ENCODE measurements around the gene DLGAP5.

Gene DLGAP5

GRCh38 chr14:55139141-55139540, 52.2 kb downstream of the DLGAP5 start:
- peaks cover 10% of the 10 kb centered on the region; the same call in 1 of the 2 replicates for H3K36me3 ChIP-seq (ENCODE audit: low read length)
- no peak overlapping the region for H2AFZ ChIP-seq (ENCODE audit: low read depth, low read length, severe bottlenecking)
- no peaks in the 10 kb centered on the region for H3K9me2 ChIP-seq (replicated peaks; ENCODE audit: insufficient read depth, low read length)
- peaks cover 10% of the 10 kb centered on the region; the same call in 1 of the 2 replicates for H3F3A ChIP-seq (ENCODE audit: insufficient read depth)
- no peaks in the 10 kb centered on the region for H3K27me3 ChIP-seq (ENCODE audit: low read length)
- H3K4me3 ChIP-seq (ENCODE audit: insufficient read depth, low read length, poor library complexity, severe bottlenecking) = no peak overlapping the region
- H3K9ac ChIP-seq (ENCODE audit: low read length) = no peak overlapping the region
- no peaks in the 10 kb centered on the region for H3K79me2 ChIP-seq (ENCODE audit: insufficient read depth, low read length)
- no peak for TF ChIP-seq EZH2phosphoT487 (conservative IDR thresholded peaks at IDR 0.05; ENCODE audit: low read length)
- TF ChIP-seq, protein P1, sequence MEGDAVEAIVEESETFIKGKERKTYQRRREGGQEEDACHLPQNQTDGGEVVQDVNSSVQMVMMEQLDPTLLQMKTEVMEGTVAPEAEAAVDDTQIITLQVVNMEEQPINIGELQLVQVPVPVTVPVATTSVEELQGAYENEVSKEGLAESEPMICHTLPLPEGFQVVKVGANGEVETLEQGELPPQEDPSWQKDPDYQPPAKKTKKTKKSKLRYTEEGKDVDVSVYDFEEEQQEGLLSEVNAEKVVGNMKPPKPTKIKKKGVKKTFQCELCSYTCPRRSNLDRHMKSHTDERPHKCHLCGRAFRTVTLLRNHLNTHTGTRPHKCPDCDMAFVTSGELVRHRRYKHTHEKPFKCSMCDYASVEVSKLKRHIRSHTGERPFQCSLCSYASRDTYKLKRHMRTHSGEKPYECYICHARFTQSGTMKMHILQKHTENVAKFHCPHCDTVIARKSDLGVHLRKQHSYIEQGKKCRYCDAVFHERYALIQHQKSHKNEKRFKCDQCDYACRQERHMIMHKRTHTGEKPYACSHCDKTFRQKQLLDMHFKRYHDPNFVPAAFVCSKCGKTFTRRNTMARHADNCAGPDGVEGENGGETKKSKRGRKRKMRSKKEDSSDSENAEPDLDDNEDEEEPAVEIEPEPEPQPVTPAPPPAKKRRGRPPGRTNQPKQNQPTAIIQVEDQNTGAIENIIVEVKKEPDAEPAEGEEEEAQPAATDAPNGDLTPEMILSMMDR (IDR thresholded peaks at IDR 0.05; ENCODE audit: insufficient read depth, low read length, poor library complexity, severe bottlenecking) = no peak
- no peak overlapping the region for H3K4me2 ChIP-seq (ENCODE audit: low read depth, low read length, poor library complexity, severe bottlenecking)
- H4K20me1 ChIP-seq (ENCODE audit: low read depth, low read length) = no peaks in the 10 kb centered on the region
- H3K27ac ChIP-seq (ENCODE audit: low read depth, low read length) = no peak overlapping the region
- no peaks in the 10 kb centered on the region for H3K9me3 ChIP-seq (ENCODE audit: insufficient read depth, low read length)

DNA sequence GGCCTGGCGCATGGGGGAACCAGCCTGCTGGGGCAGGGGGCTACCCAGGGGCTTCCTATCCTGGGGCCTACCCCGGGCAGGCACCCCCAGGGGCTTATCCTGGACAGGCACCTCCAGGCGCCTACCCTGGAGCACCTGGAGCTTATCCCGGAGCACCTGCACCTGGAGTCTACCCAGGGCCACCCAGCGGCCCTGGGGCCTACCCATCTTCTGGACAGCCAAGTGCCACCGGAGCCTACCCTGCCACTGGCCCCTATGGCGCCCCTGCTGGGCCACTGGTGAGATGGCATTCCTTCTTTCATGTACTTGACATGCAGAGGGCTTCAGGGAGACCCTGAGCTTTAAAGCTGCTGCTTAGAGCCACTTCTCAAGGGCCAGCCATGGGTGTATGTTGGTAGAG, 53.3 kb downstream of the DLGAP5 start:
- Histone ChIP-seq H3K9me3 (ENCODE audit: insufficient read depth, low read length) (no peaks in the 10 kb centered on the region), H2AFZ (ENCODE audit: low read depth, low read length, severe bottlenecking) (no peak overlapping the region), H3K27ac (ENCODE audit: low read depth, low read length) (no peak overlapping the region), H3K27me3 (ENCODE audit: low read length) (no peaks in the 10 kb centered on the region), H3K4me2 (ENCODE audit: low read depth, low read length, poor library complexity, severe bottlenecking) (no peak overlapping the region), H4K20me1 (ENCODE audit: low read depth, low read length) (no peaks in the 10 kb centered on the region), H3K4me3 (ENCODE audit: insufficient read depth, low read length, poor library complexity, severe bottlenecking) (no peak overlapping the region), H3F3A (ENCODE audit: insufficient read depth) (peaks cover 10% of the 10 kb centered on the region; the same call in 1 of the 2 replicates), H3K36me3 (ENCODE audit: low read length) (peaks cover 10% of the 10 kb centered on the region; the same call in 1 of the 2 replicates), H3K9ac (ENCODE audit: low read length) (no peak overlapping the region), H3K79me2 (ENCODE audit: insufficient read depth, low read length) (no peaks in the 10 kb centered on the region), H3K9me2 (replicated peaks; ENCODE audit: insufficient read depth, low read length) (no peaks in the 10 kb centered on the region)
- TF ChIP-seq EZH2phosphoT487 (conservative IDR thresholded peaks at IDR 0.05; ENCODE audit: low read length) = no peak
- TF ChIP-seq, protein P1 (IDR thresholded peaks at IDR 0.05; ENCODE audit: insufficient read depth, low read length, poor library complexity, severe bottlenecking) = no peak

DNA sequence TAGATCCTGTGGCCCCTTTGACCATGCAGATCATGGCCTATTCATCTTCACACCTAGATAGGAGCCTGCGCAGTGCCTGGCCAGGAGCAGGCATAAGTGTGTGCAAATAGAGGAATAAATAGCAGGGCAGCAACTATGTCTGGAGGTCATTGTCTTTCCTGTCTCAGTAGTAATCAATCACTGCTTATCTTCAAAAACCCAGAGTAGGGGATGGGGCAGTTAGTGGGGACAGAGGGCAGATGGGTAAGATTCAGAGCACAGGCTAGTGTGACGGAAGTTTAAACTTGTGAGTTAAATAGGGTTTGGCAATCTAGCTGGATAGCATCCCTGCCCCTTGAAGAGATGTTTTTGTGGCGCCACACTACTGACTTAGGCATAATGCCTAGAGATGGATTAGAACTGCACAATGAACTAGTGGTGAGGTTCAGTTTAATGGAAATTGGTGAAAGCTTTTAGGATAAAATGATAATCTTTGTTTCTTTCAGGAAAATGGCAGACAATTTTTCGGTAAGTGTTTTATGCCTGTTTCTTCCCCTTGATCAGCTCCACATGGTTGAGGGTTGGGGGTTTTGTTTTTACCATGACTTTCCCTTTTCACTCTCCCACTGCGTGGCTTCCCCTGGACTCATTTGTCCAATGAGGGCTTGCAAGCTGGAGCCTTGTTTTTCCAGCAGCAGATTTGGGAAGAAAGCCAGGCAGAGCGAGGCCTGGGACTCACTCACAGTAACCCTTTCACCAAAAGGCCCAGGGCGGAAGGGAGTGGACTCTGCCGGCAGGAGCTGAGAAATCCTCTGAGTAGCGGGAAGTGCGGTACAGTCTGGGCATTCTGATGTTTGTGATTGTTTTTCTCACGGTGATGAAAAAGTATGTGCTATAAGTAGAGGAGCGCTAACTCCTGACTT, 54.2 kb downstream of the DLGAP5 start:
- no peaks in the 10 kb centered on the region for H3K27me3 ChIP-seq (ENCODE audit: low read length)
- no peak overlapping the region for H3K4me2 ChIP-seq (ENCODE audit: low read depth, low read length, poor library complexity, severe bottlenecking)
- no peaks in the 10 kb centered on the region for H3K9me2 ChIP-seq (replicated peaks; ENCODE audit: insufficient read depth, low read length)
- H3K9ac ChIP-seq (ENCODE audit: low read length) = no peak overlapping the region
- H3K9me3 ChIP-seq (ENCODE audit: insufficient read depth, low read length) = no peaks in the 10 kb centered on the region
- H3K79me2 ChIP-seq (ENCODE audit: insufficient read depth, low read length) = no peaks in the 10 kb centered on the region
- peaks cover 3% of the 10 kb centered on the region; the same call in 1 of the 2 replicates for H3F3A ChIP-seq (ENCODE audit: insufficient read depth)
- no peaks in the 10 kb centered on the region for H4K20me1 ChIP-seq (ENCODE audit: low read depth, low read length)
- TF ChIP-seq EZH2phosphoT487 (conservative IDR thresholded peaks at IDR 0.05; ENCODE audit: low read length) = no peak
- TF ChIP-seq, protein P1 (IDR thresholded peaks at IDR 0.05; ENCODE audit: insufficient read depth, low read length, poor library complexity, severe bottlenecking) = no peak
- H3K27ac ChIP-seq (ENCODE audit: low read depth, low read length) = no peak overlapping the region
- no peak overlapping the region for H3K4me3 ChIP-seq (ENCODE audit: insufficient read depth, low read length, poor library complexity, severe bottlenecking)
- peaks cover 7% of the 10 kb centered on the region; the same call in 1 of the 2 replicates for H3K36me3 ChIP-seq (ENCODE audit: low read length)
- no peak overlapping the region for H2AFZ ChIP-seq (ENCODE audit: low read depth, low read length, severe bottlenecking)
